PC-3 (cell line): ENCODE results near the gene PDCD11. TPM values are rescaled to one million over a fixed set of nuclear protein-coding genes. Genes with fewer than 3 reads are reported as not detected.

Source experiments
- ATAC-seq: fragments of 200-7000 bp; cut with Tn5 transposase; 2 replicates; pipeline ENCODE4 v1.9.1; 2020; ENCODE audit warnings: mild to moderate bottlenecking, moderate library complexity
- BruUV-seq: library from RNA; stranded (reverse); fragments of 400-500 nt; replicated peaks from 2 replicates; lab custom pipeline; 2021; lab: Mats Ljungman, UMichigan
- CTCF ChIA-PET: fragments of 300-600 bp; sonication (Branson Sonifier 250); formaldehyde crosslinking; loops from one replicate; lab custom pipeline; 2022; ENCODE audit warnings: antibody characterized with exemption; lab: Charles Lee
- POLR2A ChIA-PET: fragments of 300-600 bp; sonication (Branson Sonifier 250); formaldehyde crosslinking; loops from one replicate; lab custom pipeline; 2022; ENCODE audit warnings: antibody characterized with exemption; ENCODE audit not compliant: unreplicated experiment; lab: Charles Lee
- DNase-seq: peaks from one replicate; pipeline ENCODE4 v3.0.0-alpha.2; 2015
- H2AFZ ChIP-seq: fragments of 300-600 bp; sonication (generic); 2 replicates; pipeline ENCODE4 v1.6.0; 2016; ENCODE audit warnings: antibody characterized with exemption, low read length
- H3F3A ChIP-seq: fragments of 300-600 bp; sonication (generic); one replicate; pipeline ENCODE4 v1.6.0; 2017; ENCODE audit warnings: antibody characterized with exemption, low read length, control low read depth, mild to moderate bottlenecking; ENCODE audit not compliant: unreplicated experiment
- H3K27ac ChIP-seq: fragments of 300-600 bp; sonication (generic); 2 replicates; pipeline ENCODE4 v1.5.1; 2016; ENCODE audit warnings: mild to moderate bottlenecking, low read length
- H3K27me3 ChIP-seq: fragments of 300-600 bp; sonication (generic); 2 replicates; pipeline ENCODE4 v1.6.1; 2016; ENCODE audit warnings: low read length, mixed read lengths
- H3K36me3 ChIP-seq: fragments of 300-600 bp; sonication (generic); 2 replicates; pipeline ENCODE4 v1.6.1; 2016; ENCODE audit warnings: low read depth, mixed run types, low read length, mixed read lengths
- H3K4me1 ChIP-seq: fragments of 300-600 bp; sonication (generic); 2 replicates; pipeline ENCODE4 v1.5.1; 2016; ENCODE audit warnings: low read length; ENCODE audit not compliant: insufficient read depth
- H3K4me2 ChIP-seq: fragments of 300-600 bp; sonication (generic); 2 replicates; pipeline ENCODE4 v1.6.0; 2016; ENCODE audit warnings: low read length
- H3K4me3 ChIP-seq: fragments of 300-600 bp; sonication (generic); 2 replicates; pipeline ENCODE4 v1.5.1; 2016; ENCODE audit warnings: mild to moderate bottlenecking, low read length, mixed read lengths
- H3K79me2 ChIP-seq: fragments of 300-600 bp; sonication (generic); 2 replicates; pipeline ENCODE4 v1.6.1; 2017; ENCODE audit warnings: low read length, mixed read lengths
- H3K9ac ChIP-seq: fragments of 300-600 bp; sonication (generic); 2 replicates; pipeline ENCODE4 v1.6.0; 2016; ENCODE audit warnings: mild to moderate bottlenecking, low read length
- H3K9me2 ChIP-seq: fragments of 300-600 bp; sonication (generic); replicated peaks from 2 replicates; pipeline ENCODE4 v1.6.1; 2016; ENCODE audit warnings: mixed run types, low read length, mixed read lengths
- H3K9me3 ChIP-seq: fragments of 300-600 bp; sonication (generic); 2 replicates; pipeline ENCODE4 v1.6.1; 2016; ENCODE audit warnings: low read length, mixed read lengths
- H4K20me1 ChIP-seq: fragments of 300-600 bp; sonication (generic); 2 replicates; pipeline ENCODE4 v1.6.1; 2016; ENCODE audit warnings: low read length, mixed read lengths
- CTCF ChIP-seq: fragments of 300-600 bp; sonication (generic); conservative IDR thresholded peaks from 2 replicates; pipeline ENCODE4 v1.5.1; 2017; ENCODE audit warnings: antibody characterized with exemption, low read depth, mild to moderate bottlenecking, low read length
- EZH2 ChIP-seq: fragments of 300-600 bp; sonication (generic); IDR thresholded peaks from one replicate; pipeline ENCODE4 v1.6.1; 2017; ENCODE audit warnings: antibody characterized with exemption, mild to moderate bottlenecking, low read length; ENCODE audit not compliant: unreplicated experiment
- EZH2phosphoT487 ChIP-seq: fragments of 300-600 bp; sonication (generic); IDR thresholded peaks from 2 replicates; pipeline ENCODE4 v1.6.1; 2018; ENCODE audit warnings: mild to moderate bottlenecking, antibody characterized with exemption, low read length, borderline replicate concordance
- intact Hi-C: fragments of 100-400 bp; cut with micrococcal nuclease; formaldehyde crosslinking; loops from 2 replicates; pipeline ENCODE4 v1.9.0; 2023
- total RNA-seq: library from RNA; depleted of rRNA; stranded (reverse); fragments of >200 nt; gene quantifications from 2 replicates; pipeline ENCODE4 v1.2.3, GENCODE V29; 2014

The PDCD11 gene
- total RNA-seq, 1 experiment from 2014 or later: 41.9 TPM

- TF ChIP-seq EZH2 (no peak), CTCF (no peak), EZH2phosphoT487 (no peak)
- H3K9ac ChIP-seq: peak overlapping the region; percentile 80
- ChIA-PET CTCF (no interaction called here), POLR2A (no interaction called here)
- H2AFZ ChIP-seq: peak overlapping the region; percentile 80
- no peaks in the 10 kb centered on the region for H3K36me3 ChIP-seq
- H3K9me2 ChIP-seq: no peaks in the 10 kb centered on the region
- intact Hi-C loops: no loop called here
- H3K27me3 ChIP-seq: no peaks in the 10 kb centered on the region
- H3K79me2 ChIP-seq: peaks cover 36% of the 10 kb centered on the region
- ATAC-seq: no peak
- no peak for DNase-seq
- no peaks in the 10 kb centered on the region for H4K20me1 ChIP-seq
- peak overlapping the region; percentile 59 for H3K27ac ChIP-seq
- TSS peak; percentile 99 for BruUV-seq
- no peaks in the 10 kb centered on the region for H3F3A ChIP-seq
- H3K4me3 ChIP-seq: peak overlapping the region; percentile 93
- H3K4me2 ChIP-seq: peak overlapping the region; percentile 95
- H3K4me1 ChIP-seq: peaks cover 20% of the 10 kb centered on the region
- H3K9me3 ChIP-seq: no peaks in the 10 kb centered on the region
Measured at GRCh38 chr10:103367379-103367781, 29.0 kb upstream of the PDCD11 start.

- CTCF ChIA-PET: no interaction called here
- peak within 1 kb of the TSS; percentile 93 for H3K4me3 ChIP-seq
- peak within 1 kb of the TSS; percentile 80 for H3K9ac ChIP-seq
- no peaks in the 10 kb centered on the region for H4K20me1 ChIP-seq
- H3K9me2 ChIP-seq: no peaks in the 10 kb centered on the region
- H3K79me2 ChIP-seq: peaks cover 36% of the 10 kb centered on the region
- ATAC-seq (peak; percentile 57), DNase-seq (peak; percentile 90)
- peak within 1 kb of the TSS; percentile 59 for H3K27ac ChIP-seq
- peak within 1 kb of the TSS; percentile 95 for H3K4me2 ChIP-seq
- BruUV-seq: no TSS peak
- H3F3A ChIP-seq: no peaks in the 10 kb centered on the region
- peak within 1 kb of the TSS; percentile 80 for H2AFZ ChIP-seq
- no peaks in the 10 kb centered on the region for H3K27me3 ChIP-seq
- POLR2A ChIA-PET: no interaction called here
- no peak for TF ChIP-seq EZH2phosphoT487
- no peak for TF ChIP-seq CTCF
- no peak for TF ChIP-seq EZH2
- no peaks in the 10 kb centered on the region for H3K9me3 ChIP-seq
- H3K36me3 ChIP-seq: no peaks in the 10 kb centered on the region
- intact Hi-C loops: no loop called here
- H3K4me1 ChIP-seq: peaks cover 20% of the 10 kb centered on the region
Measured at GRCh38 chr10:103367782-103368518, 28.5 kb upstream of the PDCD11 start, which contains the start of gene TAF5. TAF5 (plus strand) TSS chr10:103367976; CDS start chr10:103367990, 14 bp downstream.

- POLR2A ChIA-PET: no interaction called here
Measured at GRCh38 chr10:103373544-103373943, 22.9 kb upstream of the PDCD11 start.

More at GRCh38 chr10:103373544-103373943, 22.9 kb upstream of the PDCD11 start:
- Histone ChIP-seq H3K4me3 (no peak overlapping the region), H3K4me2 (no peak overlapping the region), H3K36me3 (peaks cover 8% of the 10 kb centered on the region), H3K9me3 (no peaks in the 10 kb centered on the region), H3K9ac (no peak overlapping the region), H3K79me2 (peaks cover 36% of the 10 kb centered on the region), H3K4me1 (peaks cover 20% of the 10 kb centered on the region), H3K27me3 (no peaks in the 10 kb centered on the region), H2AFZ (no peak overlapping the region), H3F3A (no peaks in the 10 kb centered on the region), H4K20me1 (no peaks in the 10 kb centered on the region), H3K9me2 (no peaks in the 10 kb centered on the region), H3K27ac (no peak overlapping the region)
- ATAC-seq: no peak
- CTCF ChIA-PET: no interaction called here
- BruUV-seq: no TSS peak
- TF ChIP-seq EZH2phosphoT487 (no peak), CTCF (no peak), EZH2 (no peak)
- no peak for DNase-seq
- intact Hi-C loops: no loop called here
